PC-3 (cell line): ENCODE results near the gene THAP7. TPM values are rescaled to one million over a fixed set of nuclear protein-coding genes. Genes with fewer than 3 reads are reported as not detected.

Source experiments
- ATAC-seq: fragments of 200-7000 bp; cut with Tn5 transposase; 2 replicates; pipeline ENCODE4 v1.9.1; 2020; ENCODE audit warnings: mild to moderate bottlenecking, moderate library complexity
- BruUV-seq: library from RNA; stranded (reverse); fragments of 400-500 nt; replicated peaks from 2 replicates; lab custom pipeline; 2021; lab: Mats Ljungman, UMichigan
- CTCF ChIA-PET: fragments of 300-600 bp; sonication (Branson Sonifier 250); formaldehyde crosslinking; loops from one replicate; lab custom pipeline; 2022; ENCODE audit warnings: antibody characterized with exemption; lab: Charles Lee
- POLR2A ChIA-PET: fragments of 300-600 bp; sonication (Branson Sonifier 250); formaldehyde crosslinking; loops from one replicate; lab custom pipeline; 2022; ENCODE audit warnings: antibody characterized with exemption; ENCODE audit not compliant: unreplicated experiment; lab: Charles Lee
- DNase-seq: peaks from one replicate; pipeline ENCODE4 v3.0.0-alpha.2; 2015
- H2AFZ ChIP-seq: fragments of 300-600 bp; sonication (generic); 2 replicates; pipeline ENCODE4 v1.6.0; 2016; ENCODE audit warnings: antibody characterized with exemption, low read length
- H3F3A ChIP-seq: fragments of 300-600 bp; sonication (generic); one replicate; pipeline ENCODE4 v1.6.0; 2017; ENCODE audit warnings: antibody characterized with exemption, low read length, control low read depth, mild to moderate bottlenecking; ENCODE audit not compliant: unreplicated experiment
- H3K27ac ChIP-seq: fragments of 300-600 bp; sonication (generic); 2 replicates; pipeline ENCODE4 v1.5.1; 2016; ENCODE audit warnings: mild to moderate bottlenecking, low read length
- H3K27me3 ChIP-seq: fragments of 300-600 bp; sonication (generic); 2 replicates; pipeline ENCODE4 v1.6.1; 2016; ENCODE audit warnings: low read length, mixed read lengths
- H3K36me3 ChIP-seq: fragments of 300-600 bp; sonication (generic); 2 replicates; pipeline ENCODE4 v1.6.1; 2016; ENCODE audit warnings: low read depth, mixed run types, low read length, mixed read lengths
- H3K4me1 ChIP-seq: fragments of 300-600 bp; sonication (generic); 2 replicates; pipeline ENCODE4 v1.5.1; 2016; ENCODE audit warnings: low read length; ENCODE audit not compliant: insufficient read depth
- H3K4me2 ChIP-seq: fragments of 300-600 bp; sonication (generic); 2 replicates; pipeline ENCODE4 v1.6.0; 2016; ENCODE audit warnings: low read length
- H3K4me3 ChIP-seq: fragments of 300-600 bp; sonication (generic); 2 replicates; pipeline ENCODE4 v1.5.1; 2016; ENCODE audit warnings: mild to moderate bottlenecking, low read length, mixed read lengths
- H3K79me2 ChIP-seq: fragments of 300-600 bp; sonication (generic); 2 replicates; pipeline ENCODE4 v1.6.1; 2017; ENCODE audit warnings: low read length, mixed read lengths
- H3K9ac ChIP-seq: fragments of 300-600 bp; sonication (generic); 2 replicates; pipeline ENCODE4 v1.6.0; 2016; ENCODE audit warnings: mild to moderate bottlenecking, low read length
- H3K9me2 ChIP-seq: fragments of 300-600 bp; sonication (generic); replicated peaks from 2 replicates; pipeline ENCODE4 v1.6.1; 2016; ENCODE audit warnings: mixed run types, low read length, mixed read lengths
- H3K9me3 ChIP-seq: fragments of 300-600 bp; sonication (generic); 2 replicates; pipeline ENCODE4 v1.6.1; 2016; ENCODE audit warnings: low read length, mixed read lengths
- H4K20me1 ChIP-seq: fragments of 300-600 bp; sonication (generic); 2 replicates; pipeline ENCODE4 v1.6.1; 2016; ENCODE audit warnings: low read length, mixed read lengths
- EZH2 ChIP-seq: fragments of 300-600 bp; sonication (generic); IDR thresholded peaks from one replicate; pipeline ENCODE4 v1.6.1; 2017; ENCODE audit warnings: antibody characterized with exemption, mild to moderate bottlenecking, low read length; ENCODE audit not compliant: unreplicated experiment
- EZH2phosphoT487 ChIP-seq: fragments of 300-600 bp; sonication (generic); IDR thresholded peaks from 2 replicates; pipeline ENCODE4 v1.6.1; 2018; ENCODE audit warnings: mild to moderate bottlenecking, antibody characterized with exemption, low read length, borderline replicate concordance
- intact Hi-C: fragments of 100-400 bp; cut with micrococcal nuclease; formaldehyde crosslinking; loops from 2 replicates; pipeline ENCODE4 v1.9.0; 2023
- total RNA-seq: library from RNA; depleted of rRNA; stranded (reverse); fragments of >200 nt; gene quantifications from 2 replicates; pipeline ENCODE4 v1.2.3, GENCODE V29; 2014
- TF ChIP-seq, protein P1 (sequence below): fragments of 300-600 bp; sonication (generic); conservative IDR thresholded peaks from 2 replicates; pipeline ENCODE4 v1.5.1; 2017; ENCODE audit warnings: antibody characterized with exemption, low read depth, mild to moderate bottlenecking, low read length

Gene THAP7
- total RNA-seq, 1 experiment from 2014 or later: 43.0 TPM

DNA sequence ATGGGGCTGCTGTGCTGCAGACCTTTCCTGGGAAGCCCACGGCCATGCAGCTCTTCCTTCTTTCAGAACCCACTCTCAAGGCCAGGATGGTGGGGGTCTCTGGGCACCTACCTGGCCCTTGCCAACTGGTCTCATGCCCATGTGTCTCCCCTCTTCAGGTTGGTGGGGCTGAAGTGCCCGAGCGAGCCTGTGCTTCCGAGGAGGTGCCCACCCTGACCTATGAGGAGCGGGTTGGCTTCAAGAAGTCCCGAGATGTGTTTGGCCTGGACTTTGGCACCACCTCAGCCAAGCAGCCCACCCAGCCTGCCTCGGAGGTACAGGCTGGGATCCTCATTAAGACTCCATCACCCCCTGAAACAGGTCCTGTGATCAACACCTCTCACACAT lies 9.9 kb downstream of the THAP7 start:
- POLR2A ChIA-PET: interaction anchor here (0.7 kb wide), 1 partner anchor 10 kb away, joined by 3 read pairs; the partner anchor contains the start of gene THAP7
- CTCF ChIA-PET: no interaction called here
- Histone ChIP-seq H4K20me1 (no peaks in the 10 kb centered on the region), H3K4me3 (no peak overlapping the region), H3K27ac (no peak overlapping the region), H3K27me3 (no peaks in the 10 kb centered on the region), H3F3A (no peaks in the 10 kb centered on the region), H3K79me2 (no peaks in the 10 kb centered on the region), H3K36me3 (no peaks in the 10 kb centered on the region), H3K9me3 (no peaks in the 10 kb centered on the region), H3K9me2 (no peaks in the 10 kb centered on the region), H3K4me2 (no peak overlapping the region), H2AFZ (no peak overlapping the region), H3K4me1 (no peaks in the 10 kb centered on the region), H3K9ac (no peak overlapping the region)
- DNase-seq: no peak
- intact Hi-C loops: no loop called here
- TF ChIP-seq EZH2: no peak
- no peak for TF ChIP-seq EZH2phosphoT487
- TF ChIP-seq, protein P1, sequence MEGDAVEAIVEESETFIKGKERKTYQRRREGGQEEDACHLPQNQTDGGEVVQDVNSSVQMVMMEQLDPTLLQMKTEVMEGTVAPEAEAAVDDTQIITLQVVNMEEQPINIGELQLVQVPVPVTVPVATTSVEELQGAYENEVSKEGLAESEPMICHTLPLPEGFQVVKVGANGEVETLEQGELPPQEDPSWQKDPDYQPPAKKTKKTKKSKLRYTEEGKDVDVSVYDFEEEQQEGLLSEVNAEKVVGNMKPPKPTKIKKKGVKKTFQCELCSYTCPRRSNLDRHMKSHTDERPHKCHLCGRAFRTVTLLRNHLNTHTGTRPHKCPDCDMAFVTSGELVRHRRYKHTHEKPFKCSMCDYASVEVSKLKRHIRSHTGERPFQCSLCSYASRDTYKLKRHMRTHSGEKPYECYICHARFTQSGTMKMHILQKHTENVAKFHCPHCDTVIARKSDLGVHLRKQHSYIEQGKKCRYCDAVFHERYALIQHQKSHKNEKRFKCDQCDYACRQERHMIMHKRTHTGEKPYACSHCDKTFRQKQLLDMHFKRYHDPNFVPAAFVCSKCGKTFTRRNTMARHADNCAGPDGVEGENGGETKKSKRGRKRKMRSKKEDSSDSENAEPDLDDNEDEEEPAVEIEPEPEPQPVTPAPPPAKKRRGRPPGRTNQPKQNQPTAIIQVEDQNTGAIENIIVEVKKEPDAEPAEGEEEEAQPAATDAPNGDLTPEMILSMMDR: no peak
- BruUV-seq: no TSS peak
- ATAC-seq: no peak

DNA sequence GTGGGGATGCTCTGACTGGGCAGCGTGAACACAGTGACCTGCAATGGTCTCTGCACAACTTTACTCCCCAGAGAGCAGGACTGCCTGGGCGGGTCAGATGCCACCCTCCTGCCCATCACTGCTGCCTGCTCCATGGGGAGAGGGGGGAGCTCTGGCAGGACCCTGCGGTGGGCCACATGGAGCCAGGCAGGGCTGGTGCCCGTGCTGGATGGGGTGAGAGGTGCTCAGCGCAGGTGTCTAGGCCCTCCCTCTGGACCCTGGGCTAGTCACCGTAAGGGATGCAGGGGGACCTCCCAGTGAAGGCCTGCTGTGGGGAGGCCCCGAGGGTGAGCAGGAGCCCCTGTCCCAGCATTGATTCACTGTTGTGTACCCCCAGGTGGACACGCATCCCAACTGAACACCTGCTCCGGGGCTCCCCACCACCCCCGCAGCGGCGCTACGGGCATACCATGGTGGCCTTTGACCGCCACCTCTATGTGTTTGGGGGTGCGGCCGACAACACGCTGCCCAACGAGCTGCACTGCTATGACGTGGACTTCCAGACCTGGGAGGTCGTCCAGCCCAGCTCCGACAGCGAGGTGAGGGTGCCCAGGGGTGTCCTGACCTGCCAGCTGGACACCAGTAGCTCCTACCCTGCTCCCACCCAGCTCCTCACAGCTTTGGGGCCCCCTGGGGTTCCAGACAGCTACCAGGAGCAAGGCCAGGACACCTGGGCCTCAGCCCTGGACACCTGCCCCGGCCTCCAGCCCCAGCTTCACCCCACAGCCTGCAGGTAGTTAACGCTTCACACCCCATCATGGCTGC lies 10.5 kb downstream of the THAP7 start:
- H3K27me3 ChIP-seq: no peaks in the 10 kb centered on the region
- TF ChIP-seq, protein P1: no peak
- TF ChIP-seq EZH2: no peak
- no peak for TF ChIP-seq EZH2phosphoT487

More for the DNA sequence above, 10.5 kb downstream of the THAP7 start:
- Histone ChIP-seq H3K4me2 (no peak overlapping the region), H4K20me1 (no peaks in the 10 kb centered on the region), H3K9ac (no peak overlapping the region), H3K9me2 (no peaks in the 10 kb centered on the region), H3K27ac (no peak overlapping the region), H3F3A (no peaks in the 10 kb centered on the region), H3K9me3 (no peaks in the 10 kb centered on the region), H3K36me3 (no peaks in the 10 kb centered on the region; the same call in 1 of the 2 replicates), H3K79me2 (no peaks in the 10 kb centered on the region), H3K4me3 (no peak overlapping the region), H3K4me1 (no peaks in the 10 kb centered on the region), H2AFZ (no peak overlapping the region)
- no peak for DNase-seq
- intact Hi-C loops: no loop called here
- ChIA-PET CTCF (no interaction called here), POLR2A (interaction anchor here (0.7 kb wide), 1 partner anchor 10 kb away, joined by 3 read pairs; the partner anchor contains the start of gene THAP7)
- BruUV-seq: no TSS peak
- no peak for ATAC-seq
